Measurements from ENCODE around the gene ZNF827.

- peak; percentile 79 for TF ChIP-seq CTCF (IDR thresholded peaks at IDR 0.05; ENCODE audit: insufficient read depth, low read length, poor library complexity, severe bottlenecking)
- TF ChIP-seq EZH2phosphoT487 (conservative IDR thresholded peaks at IDR 0.05; ENCODE audit: low read length): no peak
These were observed 17.8 kb upstream of the ZNF827 start for GRCh38 chr4:145956288-145956890.
